ENCODE measurements around the gene NR4A1.
A peak's percentile ranks its signal among the peaks of the same experiment; 100 is the strongest.

NR4A1 gene

GRCh38 chr12:52050758-52051541, at the start of gene NR4A1:
TSS of gene NR4A1 (plus strand) at chr12:52051442. CDS start at chr12:52054329, 2,887 bp downstream.
- DNase-seq (ENCODE audit: low read depth in 2 of 2): peak; percentile 94 to 98

GRCh38 chr12:52003016-52003550, 48.2 kb upstream of the NR4A1 start:
- no peak for DNase-seq (ENCODE audit: low read depth in 2 of 2)

- DNase-seq (ENCODE audit: low read depth in 2 of 2): no peak
These were observed 47.7 kb upstream of the NR4A1 start for GRCh38 chr12:52003591-52003990.

- DNase-seq (ENCODE audit: low read depth in 2 of 2): no peak
These were observed 47.1 kb upstream of the NR4A1 start for GRCh38 chr12:52004042-52004648.

- DNase-seq (ENCODE audit: low read depth in 2 of 2): no peak
These were observed 45.9 kb upstream of the NR4A1 start for GRCh38 chr12:52005218-52005902.

GRCh38 chr12:52005903-52006703, 45.1 kb upstream of the NR4A1 start:
- no peak for DNase-seq (ENCODE audit: low read depth in 2 of 2)

- peak; percentile 49 to 66 for DNase-seq (ENCODE audit: low read depth in 2 of 2)
These were observed 44.5 kb upstream of the NR4A1 start, which contains the start of gene TAMALIN for GRCh38 chr12:52006726-52007157. TSS of gene TAMALIN (plus strand) at chr12:52006946. CDS start at chr12:52007020, 74 bp downstream.

- DNase-seq (ENCODE audit: low read depth in 2 of 2): no peak
These were observed 43.9 kb upstream of the NR4A1 start for GRCh38 chr12:52007158-52007921.

- no peak for DNase-seq (ENCODE audit: low read depth in 2 of 2)
These were observed 43.2 kb upstream of the NR4A1 start for GRCh38 chr12:52007982-52008510.

GRCh38 chr12:52009081-52009751, 42.0 kb upstream of the NR4A1 start:
- no peak for DNase-seq (ENCODE audit: low read depth in 2 of 2)

GRCh38 chr12:52010152-52010622, 41.1 kb upstream of the NR4A1 start:
- DNase-seq (ENCODE audit: low read depth in 2 of 2): no peak

GRCh38 chr12:52010692-52011601, 40.3 kb upstream of the NR4A1 start:
- no peak for DNase-seq (ENCODE audit: low read depth in 2 of 2)

GRCh38 chr12:52011602-52012214, 39.5 kb upstream of the NR4A1 start:
- no peak for DNase-seq (ENCODE audit: low read depth in 2 of 2)

- no peak for DNase-seq (ENCODE audit: low read depth in 2 of 2)
These were observed 37.5 kb upstream of the NR4A1 start for GRCh38 chr12:52013626-52014310.

- no peak for DNase-seq (ENCODE audit: low read depth in 2 of 2)
These were observed 36.4 kb upstream of the NR4A1 start for GRCh38 chr12:52014567-52015530.

- no peak for DNase-seq (ENCODE audit: low read depth in 2 of 2)
These were observed 35.7 kb upstream of the NR4A1 start for GRCh38 chr12:52015532-52016041.
